Vagina (tissue), 2 donors: ENCODE results near the gene ZFYVE9.

Source experiments
- CTCF ChIP-seq, 3 experiments: fragments of 450-650 bp in 2 of 3; fragments of 200-600 bp in 1 of 3; sonication (generic) in 1 of 3; IDR thresholded peaks; one replicate each; pipeline ENCODE4 v1.5.1; 2017 to 2019; ENCODE audit warnings: antibody characterized with exemption in 3 of 3, mild to moderate bottlenecking in 2 of 3, moderate library complexity in 2 of 3
- POLR2A ChIP-seq, 2 donors: fragments of 450-650 bp; IDR thresholded peaks; one replicate each; pipeline ENCODE4 v1.6.1; 2017; ENCODE audit warnings: antibody characterized with exemption in 2 of 2, mild to moderate bottlenecking in 2 of 2, moderate library complexity in 2 of 2
- POLR2AphosphoS5 ChIP-seq, 2 donors: sonication (generic); formaldehyde crosslinking; IDR thresholded peaks; one replicate each; pipeline ENCODE4 v1.9.0; 2017; ENCODE audit warnings: antibody characterized with exemption in 2 of 2, mild to moderate bottlenecking in 2 of 2, low read depth in 1 of 2; ENCODE audit not compliant: insufficient read depth in 1 of 2

GRCh38 chr1:52341655-52342260, 199.9 kb downstream of the ZFYVE9 start:
- no peak for TF ChIP-seq POLR2AphosphoS5 (IDR thresholded peaks at IDR 0.05; ENCODE audit: insufficient read depth in 1 of 2, low read depth in 1 of 2)
- TF ChIP-seq POLR2A (IDR thresholded peaks at IDR 0.05), result no peak
- TF ChIP-seq CTCF (IDR thresholded peaks at IDR 0.05), result no peak
